Glomerular endothelial cell (primary cell): ENCODE results near the gene C17orf75. TPM values are rescaled to one million over a fixed set of nuclear protein-coding genes. Genes with fewer than 3 reads are reported as not detected.

Experiments used
- DNase-seq: peaks from one replicate; pipeline ENCODE4 v3.0.0-alpha.2; 2011; ENCODE audit warnings: low read depth, low spot score; ENCODE audit errors: extremely low read depth
- total RNA-seq: library from RNA; depleted of rRNA; stranded (reverse); fragments of >200 nt; gene quantifications from 2 replicates; pipeline ENCODE4 v1.2.3, GENCODE V29; 2015

C17orf75 gene
- total RNA-seq, 1 donor from 2014 or later = 8.4 TPM

DNA sequence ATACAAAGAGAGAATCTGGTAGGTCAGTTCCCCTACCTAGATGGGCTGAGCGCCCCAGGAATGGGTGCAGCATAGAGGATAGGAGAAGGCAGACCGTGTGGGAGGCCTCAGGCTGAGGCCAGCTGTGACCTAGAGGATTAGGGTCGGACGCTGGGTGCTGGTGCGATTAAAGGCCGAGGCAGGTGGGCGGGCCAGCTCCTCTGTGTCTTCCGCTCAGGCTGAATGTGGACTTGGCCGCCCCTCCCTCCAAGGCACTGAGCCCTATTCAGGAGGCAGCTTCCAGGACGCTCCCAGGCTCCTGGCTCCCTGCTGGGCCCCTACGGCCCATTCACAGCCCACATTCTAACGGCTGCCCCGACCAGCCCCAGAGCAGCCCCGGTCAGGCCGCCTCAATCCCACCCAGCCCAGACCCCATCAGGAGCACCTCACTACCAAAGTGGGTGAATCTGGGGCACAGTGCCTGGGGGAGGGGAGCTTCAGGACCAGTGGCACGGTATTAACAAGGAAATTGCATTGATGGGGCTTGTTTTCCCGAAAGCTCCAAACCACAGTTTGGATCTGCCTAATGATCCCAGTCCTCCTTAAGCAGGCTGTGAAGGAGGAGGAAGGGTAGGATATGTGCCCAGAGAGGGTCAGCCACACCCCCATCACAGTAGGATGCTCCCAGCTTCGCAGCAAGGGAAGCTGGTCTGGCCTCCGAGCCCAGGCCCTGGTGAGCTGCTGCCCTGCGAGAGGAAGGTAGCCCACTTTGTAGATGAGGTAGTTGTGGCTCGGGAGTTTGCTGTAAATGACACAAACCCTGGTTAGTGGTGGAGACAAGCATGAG is 61.9 kb downstream of the C17orf75 start:
- DNase-seq = no peak

DNA sequence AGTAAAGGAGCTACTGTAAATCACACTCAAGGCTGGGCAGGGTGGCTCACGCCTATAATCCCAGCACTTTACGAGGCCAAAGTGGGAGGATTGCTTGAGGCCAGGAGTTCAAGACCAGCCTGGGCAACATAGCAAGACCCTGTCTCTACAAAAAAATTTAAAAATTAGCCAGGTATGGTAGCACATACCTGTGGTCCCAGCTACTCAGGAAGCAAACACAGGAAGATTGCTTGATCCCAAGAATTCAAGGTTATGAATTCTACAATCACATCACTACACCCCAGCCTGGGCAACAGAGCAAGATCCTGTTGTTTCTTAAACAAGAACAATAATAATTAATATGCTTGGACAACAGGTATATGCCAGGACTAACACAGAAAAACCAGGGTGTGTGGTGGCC is 63.2 kb downstream of the C17orf75 start:
- DNase-seq = no peak

Other genes starting within 250 kb of the C17orf75 start
- 19.9 and 27.0 TPM in 2 replicates for gene RHOT1, start 199.7 kb downstream of the C17orf75 start, total RNA-seq
- gene RHBDL3, start 76.3 kb downstream of the C17orf75 start, total RNA-seq = not detected in 2 replicates
- 130 and 142 TPM in 2 replicates for gene ZNF207, start 8.0 kb upstream of the C17orf75 start, total RNA-seq
- 88.7 and 99.8 TPM in 2 replicates for gene PSMD11, start 102.3 kb upstream of the C17orf75 start, total RNA-seq
- 2.5 and 3.5 TPM in 2 replicates for gene CDK5R1, start 144.8 kb upstream of the C17orf75 start, total RNA-seq